Neural progenitor cell (in vitro differentiated cells): Measurements from ENCODE around the gene MEIS1.

Experiments
- CTCF ChIP-seq: fragments of 200-600 bp; sonication (generic); IDR thresholded peaks from 2 replicates; pipeline ENCODE4 v1.5.1; 2017; ENCODE audit warnings: antibody characterized with exemption, mild to moderate bottlenecking
- EZH2phosphoT487 ChIP-seq: fragments of 200-600 bp; sonication (generic); IDR thresholded peaks from 2 replicates; pipeline ENCODE4 v1.6.1; 2017; ENCODE audit warnings: antibody characterized with exemption

- no peak for TF ChIP-seq CTCF
- peak; percentile 10 for TF ChIP-seq EZH2phosphoT487
These were observed at the start of gene MEIS1 for GRCh38 chr2:66434679-66435548.
